HEK293T (cell line): Measurements from ENCODE around the gene HYDIN.
"Not testable (repeated sequence)": the region's sequence is repeated elsewhere in the genome, so short reads cannot be mapped to it uniquely, and the experiment has no call there.

Experiments
- ARNT ChIP-seq: fragments of 450-650 bp; IDR thresholded peaks from 2 replicates; pipeline ENCODE4 v1.6.1; 2017; ENCODE audit warnings: mild to moderate bottlenecking
- BHLHE40 ChIP-seq: fragments of 450-650 bp; IDR thresholded peaks from 2 replicates; pipeline ENCODE4 v1.6.1; 2016; ENCODE audit warnings: mild to moderate bottlenecking, moderate library complexity, borderline replicate concordance
- CTBP1 ChIP-seq: fragments of 450-650 bp; IDR thresholded peaks from 2 replicates; pipeline ENCODE4 v1.6.1; 2016; ENCODE audit warnings: borderline replicate concordance
- ELF4 ChIP-seq: fragments of 450-650 bp; IDR thresholded peaks from 2 replicates; pipeline ENCODE4 v1.6.1; 2017; ENCODE audit warnings: antibody characterized with exemption
- FOXA1 ChIP-seq: fragments of 450-650 bp; IDR thresholded peaks from 2 replicates; pipeline ENCODE4 v1.6.1; 2016; ENCODE audit warnings: mild to moderate bottlenecking
- FOXK2 ChIP-seq: fragments of 450-650 bp; IDR thresholded peaks from 2 replicates; pipeline ENCODE4 v1.6.1; 2016; ENCODE audit warnings: mild to moderate bottlenecking
- FOXM1 ChIP-seq: fragments of 450-650 bp; IDR thresholded peaks from 2 replicates; pipeline ENCODE4 v1.6.1; 2017; ENCODE audit warnings: mild to moderate bottlenecking, borderline replicate concordance
- HDGF ChIP-seq: fragments of 450-650 bp; IDR thresholded peaks from 2 replicates; pipeline ENCODE4 v1.6.1; 2017; ENCODE audit warnings: antibody characterized with exemption, borderline replicate concordance
- LEF1 ChIP-seq: fragments of 450-650 bp; IDR thresholded peaks from 2 replicates; pipeline ENCODE4 v1.6.1; 2017; ENCODE audit warnings: mild to moderate bottlenecking, borderline replicate concordance
- SP1 ChIP-seq: fragments of 450-650 bp; IDR thresholded peaks from 2 replicates; pipeline ENCODE4 v1.6.1; 2017
- SUZ12 ChIP-seq: fragments of 450-650 bp; IDR thresholded peaks from 2 replicates; pipeline ENCODE4 v1.6.1; 2016; ENCODE audit warnings: mild to moderate bottlenecking
- TARDBP ChIP-seq: fragments of 450-650 bp; IDR thresholded peaks from 2 replicates; pipeline ENCODE4 v1.6.1; 2016
- ZNF384 ChIP-seq: fragments of 450-650 bp; IDR thresholded peaks from 2 replicates; pipeline ENCODE4 v1.6.1; 2016

DNA sequence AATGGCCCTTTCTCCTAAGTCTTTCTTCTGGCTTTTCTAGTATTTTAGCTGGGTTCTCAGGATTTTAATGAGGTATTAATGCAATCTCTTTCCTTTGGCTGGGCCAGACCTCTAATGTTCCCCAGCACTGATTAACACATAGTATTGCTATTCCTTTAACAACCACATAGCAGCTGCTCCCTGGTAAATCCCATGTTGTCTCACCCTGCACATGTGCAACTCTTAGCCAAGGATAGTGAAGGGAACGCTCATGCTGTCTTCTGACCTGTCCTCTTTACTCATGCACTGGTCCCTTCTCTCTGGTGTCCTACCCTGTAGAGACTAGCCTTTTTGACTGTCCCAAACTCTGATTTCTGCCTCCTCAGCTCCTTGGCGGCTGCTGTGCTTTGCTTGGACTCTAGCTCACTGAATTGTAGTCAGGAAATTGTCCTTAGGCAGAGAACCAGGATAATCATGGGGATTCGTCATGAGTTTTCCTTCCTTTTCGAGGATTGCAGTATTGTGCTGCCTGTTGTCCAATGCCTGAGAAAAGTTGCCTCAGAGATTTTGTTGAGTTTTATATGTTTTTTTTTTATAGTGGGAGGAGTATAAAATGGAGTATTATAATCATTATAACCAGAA, 406.9 kb downstream of the HYDIN start:
- not testable (repeated sequence) for TF ChIP-seq FOXM1, FOXA1, TARDBP, SP1, BHLHE40, ELF4, HDGF, ZNF384, SUZ12, FOXK2, ARNT, CTBP1, LEF1
